ENCODE data around the gene HOXC12. TPM values are rescaled to one million over a fixed set of nuclear protein-coding genes. Genes with fewer than 3 reads are reported as not detected.

HOXC12 gene
- total RNA-seq, 4 donors from 2014 or later: 0.22 to 1.4 TPM; not detected in 2

- Histone ChIP-seq H3K27me3 (peaks cover 11 to 100% of the 10 kb centered on the region in 2 donors), H3K4me1 (peaks cover 0 to 32% (median 0%) of the 10 kb centered on the region in 4 donors), H3K27ac (no peak overlapping the region), H3K4me3 (no peak overlapping the region), H3K9me3 (no peaks in the 10 kb centered on the region), H3K36me3 (no peaks in the 10 kb centered on the region)
- no peak for DNase-seq (ENCODE audit: low spot score in 2 of 2)
- TF ChIP-seq CTCF (IDR thresholded peaks at IDR 0.05): no peak
- no peak for TF ChIP-seq POLR2A (IDR thresholded peaks at IDR 0.05)
- TF ChIP-seq EP300 (IDR thresholded peaks at IDR 0.05): no peak
Observed at GRCh38 chr12:53941187-53941586, 13.5 kb upstream of the HOXC12 start.

- TF ChIP-seq POLR2A (IDR thresholded peaks at IDR 0.05) (no peak), EP300 (IDR thresholded peaks at IDR 0.05) (no peak), CTCF (IDR thresholded peaks at IDR 0.05) (no peak)
- no peaks in the 10 kb centered on the region for H3K9me3 ChIP-seq
- H3K27ac ChIP-seq: no peak overlapping the region
- H3K4me3 ChIP-seq: no peak overlapping the region
- 16 to 22% methylated on average over 5 of the region's 5 CpGs for WGBS, 2 donors
- DNase-seq (ENCODE audit: low spot score in 2 of 2): no peak
- peaks cover 0 to 32% (median 0%) of the 10 kb centered on the region in 4 donors for H3K4me1 ChIP-seq
- no peaks in the 10 kb centered on the region for H3K36me3 ChIP-seq
- peaks cover 11 to 100% of the 10 kb centered on the region in 2 donors for H3K27me3 ChIP-seq
Observed at GRCh38 chr12:53941750-53942149, 13.0 kb upstream of the HOXC12 start.

- WGBS, 2 donors: 18 to 29% methylated on average over 2 of the region's 2 CpGs
- H3K4me3 ChIP-seq: no peak overlapping the region
- no peak for TF ChIP-seq EP300 (IDR thresholded peaks at IDR 0.05)
- TF ChIP-seq POLR2A (IDR thresholded peaks at IDR 0.05): no peak
- TF ChIP-seq CTCF (IDR thresholded peaks at IDR 0.05): no peak
- H3K4me1 ChIP-seq: peaks cover 0 to 32% (median 0%) of the 10 kb centered on the region in 4 donors
- no peaks in the 10 kb centered on the region for H3K9me3 ChIP-seq
- H3K27me3 ChIP-seq: peaks cover 11 to 100% of the 10 kb centered on the region in 2 donors
- H3K27ac ChIP-seq: no peak overlapping the region
- no peaks in the 10 kb centered on the region for H3K36me3 ChIP-seq
- no peak for DNase-seq (ENCODE audit: low spot score in 2 of 2)
Observed at GRCh38 chr12:53942467-53942997, 12.2 kb upstream of the HOXC12 start.

- Histone ChIP-seq H3K36me3 (no peaks in the 10 kb centered on the region), H3K27ac (no peak overlapping the region), H3K27me3 (peaks cover 3 to 100% of the 10 kb centered on the region in 2 donors), H3K4me3 (no peak overlapping the region), H3K4me1 (peaks cover 0 to 17% (median 0%) of the 10 kb centered on the region in 4 donors), H3K9me3 (no peaks in the 10 kb centered on the region)
- WGBS, 2 donors: 20 to 29% methylated on average over 4 of the region's 4 CpGs
- TF ChIP-seq POLR2A (IDR thresholded peaks at IDR 0.05) (no peak), CTCF (IDR thresholded peaks at IDR 0.05) (no peak), EP300 (IDR thresholded peaks at IDR 0.05) (no peak)
- DNase-seq (ENCODE audit: low spot score in 2 of 2): no peak
Observed at GRCh38 chr12:53944209-53944608, 10.5 kb upstream of the HOXC12 start.

- no peaks in the 10 kb centered on the region for H3K36me3 ChIP-seq
- H3K4me1 ChIP-seq: peaks cover 0 to 10% (median 0%) of the 10 kb centered on the region in 4 donors
- WGBS, 2 donors: 6 to 7% methylated on average over 51 of the region's 51 CpGs
- no peak overlapping the region for H3K27ac ChIP-seq
- TF ChIP-seq CTCF (IDR thresholded peaks at IDR 0.05) (no peak), EP300 (IDR thresholded peaks at IDR 0.05) (no peak), POLR2A (IDR thresholded peaks at IDR 0.05) (no peak)
- peaks cover 3 to 100% of the 10 kb centered on the region in 2 donors for H3K27me3 ChIP-seq
- no peak for DNase-seq (ENCODE audit: low spot score in 2 of 2)
- H3K9me3 ChIP-seq: no peaks in the 10 kb centered on the region
- H3K4me3 ChIP-seq: no peak overlapping the region
Observed at GRCh38 chr12:53944907-53945847, 9.5 kb upstream of the HOXC12 start.
